Tibial nerve (tissue), 4 donors: ENCODE measurements around the gene NPRL2.

Experiments
- EP300 ChIP-seq, 2 donors: sonication (generic); formaldehyde crosslinking; IDR thresholded peaks; one replicate each; pipeline ENCODE4 v1.6.1; 2017; ENCODE audit warnings: antibody characterized with exemption in 2 of 2, mild to moderate bottlenecking in 1 of 2
- POLR2A ChIP-seq, 2 donors: fragments of 450-650 bp; IDR thresholded peaks; one replicate each; pipeline ENCODE4 v1.6.1; 2017; ENCODE audit warnings: antibody characterized with exemption in 2 of 2, mild to moderate bottlenecking in 2 of 2, moderate library complexity in 2 of 2
- TF ChIP-seq, protein P1 (sequence below), 5 experiments: fragments of 200-600 bp in 3 of 5; fragments of 450-650 bp in 2 of 5; sonication (generic) in 3 of 5; IDR thresholded peaks; one replicate each; pipeline ENCODE4 v1.5.1; 2016 to 2019; ENCODE audit warnings: antibody characterized with exemption in 5 of 5, mild to moderate bottlenecking in 3 of 5, moderate library complexity in 2 of 5

DNA sequence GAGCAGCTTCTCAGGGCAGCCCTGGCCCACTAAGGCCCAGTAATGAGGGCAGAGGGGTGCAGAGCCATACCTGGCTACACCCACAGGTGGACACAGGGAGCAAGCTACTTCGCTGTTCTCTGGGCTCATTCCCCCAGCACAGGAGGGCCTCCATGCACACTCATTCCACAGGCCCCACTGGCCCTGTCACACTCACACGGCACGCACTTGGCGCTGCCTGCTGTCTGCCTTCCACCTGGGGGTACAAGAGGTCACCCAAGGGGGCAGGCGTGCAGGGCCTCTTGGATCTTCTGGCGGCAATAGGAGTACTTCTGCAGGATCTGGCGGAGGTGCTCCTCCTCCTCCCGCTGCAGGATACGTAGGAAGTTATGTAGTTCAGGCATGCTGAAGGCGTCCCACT, 20.2 kb downstream of the NPRL2 start:
- TF ChIP-seq, protein P1, sequence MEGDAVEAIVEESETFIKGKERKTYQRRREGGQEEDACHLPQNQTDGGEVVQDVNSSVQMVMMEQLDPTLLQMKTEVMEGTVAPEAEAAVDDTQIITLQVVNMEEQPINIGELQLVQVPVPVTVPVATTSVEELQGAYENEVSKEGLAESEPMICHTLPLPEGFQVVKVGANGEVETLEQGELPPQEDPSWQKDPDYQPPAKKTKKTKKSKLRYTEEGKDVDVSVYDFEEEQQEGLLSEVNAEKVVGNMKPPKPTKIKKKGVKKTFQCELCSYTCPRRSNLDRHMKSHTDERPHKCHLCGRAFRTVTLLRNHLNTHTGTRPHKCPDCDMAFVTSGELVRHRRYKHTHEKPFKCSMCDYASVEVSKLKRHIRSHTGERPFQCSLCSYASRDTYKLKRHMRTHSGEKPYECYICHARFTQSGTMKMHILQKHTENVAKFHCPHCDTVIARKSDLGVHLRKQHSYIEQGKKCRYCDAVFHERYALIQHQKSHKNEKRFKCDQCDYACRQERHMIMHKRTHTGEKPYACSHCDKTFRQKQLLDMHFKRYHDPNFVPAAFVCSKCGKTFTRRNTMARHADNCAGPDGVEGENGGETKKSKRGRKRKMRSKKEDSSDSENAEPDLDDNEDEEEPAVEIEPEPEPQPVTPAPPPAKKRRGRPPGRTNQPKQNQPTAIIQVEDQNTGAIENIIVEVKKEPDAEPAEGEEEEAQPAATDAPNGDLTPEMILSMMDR (IDR thresholded peaks at IDR 0.05), result no peak
- TF ChIP-seq POLR2A (IDR thresholded peaks at IDR 0.05) (no peak), EP300 (IDR thresholded peaks at IDR 0.05) (no peak)
